ENCODE results near the gene SERPINB11. TPM values are rescaled to one million over a fixed set of nuclear protein-coding genes. Genes with fewer than 3 reads are reported as not detected.

SERPINB11 gene
- polyA plus RNA-seq, 1 experiment: not detected

- POLR2A ChIA-PET: no interaction called here
These were observed 2.3 kb upstream of the SERPINB11 start for GRCh38 chr18:63700501-63700900.

DNA sequence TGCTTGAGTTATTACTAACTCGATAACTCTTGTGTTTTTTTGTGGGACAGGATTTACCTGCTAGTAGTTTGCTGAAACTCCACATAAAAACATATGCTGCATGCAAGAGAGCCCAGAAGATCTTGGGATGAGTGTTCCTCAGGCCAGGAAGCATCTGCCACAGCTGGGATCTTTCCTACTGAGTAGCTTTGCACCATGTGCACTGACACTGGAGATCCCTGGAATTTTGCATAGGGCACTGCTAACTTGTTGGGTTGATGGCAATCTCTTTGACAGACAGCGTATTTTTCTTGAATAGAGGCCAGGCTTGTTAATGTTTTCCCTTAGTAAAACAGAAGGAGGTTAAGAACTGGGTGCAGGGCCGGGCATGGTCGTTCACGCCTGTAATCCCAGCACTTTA is 808 bp upstream of the SERPINB11 start:
- ChIA-PET POLR2A (no interaction called here), CTCF (interaction anchor here (1.2 kb wide), 1 partner anchor 191 kb away, joined by 3 read pairs; no protein-coding TSS in a partner anchor)
- no peak overlapping the region for H3K27ac ChIP-seq (ENCODE audit: low read depth, low read length)
- H3K9me3 ChIP-seq (ENCODE audit: control insufficient read depth, insufficient read depth, low read length): no peaks in the 10 kb centered on the region
- no peak overlapping the region for H3K4me3 ChIP-seq (ENCODE audit: low read depth, low read length)
- H3K27me3 ChIP-seq (ENCODE audit: control insufficient read depth, insufficient read depth, low read length): no peaks in the 10 kb centered on the region
- TF ChIP-seq, protein P1, sequence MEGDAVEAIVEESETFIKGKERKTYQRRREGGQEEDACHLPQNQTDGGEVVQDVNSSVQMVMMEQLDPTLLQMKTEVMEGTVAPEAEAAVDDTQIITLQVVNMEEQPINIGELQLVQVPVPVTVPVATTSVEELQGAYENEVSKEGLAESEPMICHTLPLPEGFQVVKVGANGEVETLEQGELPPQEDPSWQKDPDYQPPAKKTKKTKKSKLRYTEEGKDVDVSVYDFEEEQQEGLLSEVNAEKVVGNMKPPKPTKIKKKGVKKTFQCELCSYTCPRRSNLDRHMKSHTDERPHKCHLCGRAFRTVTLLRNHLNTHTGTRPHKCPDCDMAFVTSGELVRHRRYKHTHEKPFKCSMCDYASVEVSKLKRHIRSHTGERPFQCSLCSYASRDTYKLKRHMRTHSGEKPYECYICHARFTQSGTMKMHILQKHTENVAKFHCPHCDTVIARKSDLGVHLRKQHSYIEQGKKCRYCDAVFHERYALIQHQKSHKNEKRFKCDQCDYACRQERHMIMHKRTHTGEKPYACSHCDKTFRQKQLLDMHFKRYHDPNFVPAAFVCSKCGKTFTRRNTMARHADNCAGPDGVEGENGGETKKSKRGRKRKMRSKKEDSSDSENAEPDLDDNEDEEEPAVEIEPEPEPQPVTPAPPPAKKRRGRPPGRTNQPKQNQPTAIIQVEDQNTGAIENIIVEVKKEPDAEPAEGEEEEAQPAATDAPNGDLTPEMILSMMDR (IDR thresholded peaks at IDR 0.05; ENCODE audit: low read depth, low read length): no peak
- DNase-seq (ENCODE audit: low read depth, low spot score): no peak

More at GRCh38 chr18:63700501-63700900, 2.3 kb upstream of the SERPINB11 start:
- no peak overlapping the region for H3K4me3 ChIP-seq (ENCODE audit: low read depth, low read length)
- CTCF ChIA-PET: no interaction called here
- no peak overlapping the region for H3K27ac ChIP-seq (ENCODE audit: low read depth, low read length)
- H3K27me3 ChIP-seq (ENCODE audit: control insufficient read depth, insufficient read depth, low read length): no peaks in the 10 kb centered on the region
- TF ChIP-seq, protein P1 (IDR thresholded peaks at IDR 0.05; ENCODE audit: low read depth, low read length): no peak
- DNase-seq (ENCODE audit: low read depth, low spot score): no peak
- H3K9me3 ChIP-seq (ENCODE audit: control insufficient read depth, insufficient read depth, low read length): no peaks in the 10 kb centered on the region

DNA sequence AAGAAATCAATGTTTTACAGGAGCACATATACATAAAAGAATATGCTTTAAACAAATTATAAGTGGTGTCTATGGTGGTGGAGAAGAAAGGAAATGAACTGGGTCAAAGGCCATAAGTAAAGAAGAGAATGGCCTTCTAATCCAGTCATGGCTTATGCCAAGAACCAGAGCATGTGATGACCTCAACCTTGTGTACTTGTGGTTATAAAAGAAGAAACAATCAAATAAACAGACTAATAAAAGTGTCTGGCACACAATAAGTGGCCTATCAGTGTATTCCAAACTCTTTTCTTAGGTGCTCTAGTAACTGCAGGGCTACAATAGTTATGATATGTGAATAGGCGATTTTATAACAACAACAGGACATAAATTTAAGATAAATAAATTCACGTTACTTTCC is 2.6 kb downstream of the SERPINB11 start:
- CTCF ChIA-PET: no interaction called here
- DNase-seq (ENCODE audit: low read depth, low spot score): no peak
- Histone ChIP-seq H3K9me3 (ENCODE audit: control insufficient read depth, insufficient read depth, low read length) (no peaks in the 10 kb centered on the region), H3K27ac (ENCODE audit: low read depth, low read length) (no peak overlapping the region), H3K27me3 (ENCODE audit: control insufficient read depth, insufficient read depth, low read length) (no peaks in the 10 kb centered on the region), H3K4me3 (ENCODE audit: low read depth, low read length) (no peak overlapping the region)
- TF ChIP-seq, protein P1 (IDR thresholded peaks at IDR 0.05; ENCODE audit: low read depth, low read length): no peak
- POLR2A ChIA-PET: no interaction called here

GRCh38 chr18:63707816-63708215 is 5.1 kb downstream of the SERPINB11 start:
- TF ChIP-seq, protein P1 (IDR thresholded peaks at IDR 0.05; ENCODE audit: low read depth, low read length): no peak
- Histone ChIP-seq H3K9me3 (ENCODE audit: control insufficient read depth, insufficient read depth, low read length) (no peaks in the 10 kb centered on the region), H3K27ac (ENCODE audit: low read depth, low read length) (no peak overlapping the region), H3K4me3 (ENCODE audit: low read depth, low read length) (no peak overlapping the region), H3K27me3 (ENCODE audit: control insufficient read depth, insufficient read depth, low read length) (no peaks in the 10 kb centered on the region)
- CTCF ChIA-PET: no interaction called here
- no peak for DNase-seq (ENCODE audit: low read depth, low spot score)
- POLR2A ChIA-PET: no interaction called here

- Histone ChIP-seq H3K9me3 (ENCODE audit: control insufficient read depth, insufficient read depth, low read length) (no peaks in the 10 kb centered on the region), H3K27ac (ENCODE audit: low read depth, low read length) (no peak overlapping the region), H3K4me3 (ENCODE audit: low read depth, low read length) (no peak overlapping the region), H3K27me3 (ENCODE audit: control insufficient read depth, insufficient read depth, low read length) (no peaks in the 10 kb centered on the region)
- TF ChIP-seq, protein P1 (IDR thresholded peaks at IDR 0.05; ENCODE audit: low read depth, low read length): no peak
- DNase-seq (ENCODE audit: low read depth, low spot score): peak; percentile 70
- ChIA-PET CTCF (no interaction called here), POLR2A (no interaction called here)
These were observed 5.9 kb downstream of the SERPINB11 start for GRCh38 chr18:63708650-63709049.

Measured in AG04450 (cell line).